B cell (primary cell): ENCODE measurements around the gene TRIM41. TPM values are rescaled to one million over a fixed set of nuclear protein-coding genes. Genes with fewer than 3 reads are reported as not detected.
A peak's percentile ranks its signal among the peaks of the same experiment; 100 is the strongest.

Source experiments
- ATAC-seq: fragments of 200-7000 bp; cut with Tn5 transposase; one replicate; pipeline ENCODE4 v1.10.0; 2021; ENCODE audit warnings: low read depth, mild to moderate bottlenecking, moderate number of reproducible peaks, moderate library complexity
- CTCF ChIA-PET: fragments of 350-600 bp; sonication (Branson Sonifier 250); formaldehyde crosslinking; loops from one replicate; lab custom pipeline; 2021; ENCODE audit warnings: antibody characterized with exemption, inconsistent platforms; lab: Charles Lee
- POLR2A ChIA-PET: fragments of 350-600 bp; sonication (Branson Sonifier 250); formaldehyde crosslinking; loops from one replicate; lab custom pipeline; 2021; ENCODE audit warnings: antibody characterized with exemption; lab: Charles Lee
- DNase-seq: peaks from one replicate; pipeline ENCODE4 v3.0.0; 2013
- H2AFZ ChIP-seq: 2 replicates; pipeline ENCODE4 v1.6.1; 2012; ENCODE audit warnings: mild to moderate bottlenecking, low read depth, low read length; ENCODE audit not compliant: insufficient read depth, poor library complexity, severe bottlenecking
- H3K27ac ChIP-seq, 2 donors: 1 replicate in 1 of 2; 2 replicates in 1 of 2; pipeline ENCODE4 v1.5.1; 2012 to 2013; ENCODE audit warnings: low read length in 2 of 2, mild to moderate bottlenecking in 2 of 2, moderate library complexity in 1 of 2
- H3K27me3 ChIP-seq, 4 experiments: fragments of 200-600 bp in 1 of 4; sonication (generic) in 1 of 4; replicated peaks in 1 of 4; 1 replicate in 2 of 4; 2 replicates in 2 of 4; pipeline versions ENCODE4 v1.6.1 to v1.7.0; 2013 to 2016; ENCODE audit warnings: low read length in 3 of 4, mild to moderate bottlenecking in 2 of 4, mixed read lengths in 1 of 4, moderate library complexity in 1 of 4; ENCODE audit not compliant: insufficient read depth in 4 of 4, control insufficient read depth in 3 of 4; ENCODE audit errors: control extremely low read depth in 1 of 4
- H3K36me3 ChIP-seq, 2 experiments: replicated peaks in 1 of 2; 1 replicate in 1 of 2; 2 replicates in 1 of 2; pipeline versions ENCODE4 v1.6.1 to v1.7.1; 2013; ENCODE audit warnings: low read length in 1 of 2; ENCODE audit not compliant: insufficient read depth in 2 of 2, control insufficient read depth in 1 of 2; ENCODE audit errors: control extremely low read depth in 1 of 2, extremely low read depth in 1 of 2
- H3K4me1 ChIP-seq, 2 donors: fragments of 200-600 bp in 1 of 2; sonication (generic) in 1 of 2; 1 replicate in 1 of 2; 2 replicates in 1 of 2; pipeline versions ENCODE4 v1.5.1 to v1.6.1; 2013 to 2017; ENCODE audit warnings: low read length in 2 of 2; ENCODE audit not compliant: control insufficient read depth in 2 of 2, insufficient read depth in 2 of 2
- H3K4me2 ChIP-seq: replicated peaks from 2 replicates; pipeline ENCODE3; 2012; ENCODE audit warnings: mild to moderate bottlenecking, low read depth, low read length; ENCODE audit not compliant: poor library complexity, severe bottlenecking
- H3K4me3 ChIP-seq, 5 experiments: fragments of 200-600 bp in 1 of 5; sonication (generic) in 1 of 5; 1 replicate in 3 of 5; 2 replicates in 2 of 5; pipeline versions ENCODE4 v1.5.1 to v1.7.0; 2011 to 2016; ENCODE audit warnings: low read length in 4 of 5, mild to moderate bottlenecking in 4 of 5, low read depth in 2 of 5, control low read depth in 1 of 5, moderate library complexity in 1 of 5; ENCODE audit not compliant: insufficient read depth in 1 of 5; ENCODE audit errors: control extremely low read depth in 1 of 5, extremely low read depth in 1 of 5
- H3K79me2 ChIP-seq: fragments of 200-600 bp; sonication (generic); one replicate; pipeline ENCODE4 v1.6.0; 2016; ENCODE audit warnings: low read length; ENCODE audit not compliant: control insufficient read depth, insufficient read depth
- H3K9ac ChIP-seq: fragments of 200-600 bp; sonication (generic); 2 replicates; pipeline ENCODE4 v1.6.1; 2017; ENCODE audit warnings: mild to moderate bottlenecking, low read length, moderate library complexity
- H3K9me3 ChIP-seq, 3 donors: one replicate each; pipeline versions ENCODE4 v1.6.1 to v1.7.1; 2013; ENCODE audit warnings: low read length in 2 of 3; ENCODE audit not compliant: control insufficient read depth in 2 of 3, insufficient read depth in 1 of 3; ENCODE audit errors: control extremely low read depth in 1 of 3
- H4K20me1 ChIP-seq: 2 replicates; pipeline ENCODE4 v1.6.0; 2012; ENCODE audit warnings: mild to moderate bottlenecking, low read length; ENCODE audit not compliant: insufficient read depth, control insufficient read depth, poor library complexity, severe bottlenecking
- H3K27ac Mint-ChIP-seq: one replicate; pipeline ENCODE4 v1.8.0; 2021; ENCODE audit warnings: mixed read lengths
- H3K27me3 Mint-ChIP-seq: one replicate; pipeline ENCODE4 v1.8.0; 2021; ENCODE audit warnings: mixed read lengths
- H3K4me1 Mint-ChIP-seq: one replicate; pipeline ENCODE4 v1.8.0; 2021; ENCODE audit warnings: mixed read lengths
- H3K4me3 Mint-ChIP-seq: one replicate; pipeline ENCODE4 v1.8.0; 2021; ENCODE audit warnings: mixed read lengths
- H3K9me3 Mint-ChIP-seq: one replicate; pipeline ENCODE4 v1.8.0; 2022; ENCODE audit warnings: mixed read lengths; ENCODE audit not compliant: insufficient read depth
- EZH2 ChIP-seq: IDR thresholded peaks from 2 replicates; pipeline ENCODE4 v1.6.1; 2012; ENCODE audit warnings: borderline replicate concordance, low read depth, mild to moderate bottlenecking, moderate library complexity, low read length; ENCODE audit not compliant: insufficient read depth, poor library complexity, severe bottlenecking
- WGBS: methylation state at CpG from one replicate; pipeline ENCODE4 v1.1.5; 2013; ENCODE audit warnings: missing lambda C conversion rate; ENCODE audit not compliant: insufficient coverage; 5-methylcytosine and 5-hydroxymethylcytosine counted together
- intact Hi-C: fragments of 100-400 bp; cut with micrococcal nuclease; formaldehyde crosslinking; loops from one replicate; pipeline ENCODE4 v1.10.0; 2022
- polyA plus RNA-seq: library from polyadenylated mRNA; depleted of rRNA; stranded (reverse); fragments of >200 nt; gene quantifications from 2 replicates; pipeline ENCODE4 v1.2.3, GENCODE V29; 2012
- total RNA-seq, 2 donors: library from RNA; stranded (reverse); fragments of 120-200 nt in 1 of 2; gene quantifications; 1 replicate in 1 of 2; 2 replicates in 1 of 2; pipeline versions ENCODE4 v1.2.3 to v1.2.4, GENCODE V29; 2013 to 2022
- TF ChIP-seq, protein P1 (sequence below): fragments of 200-600 bp; IDR thresholded peaks from one replicate; pipeline ENCODE4 v1.8.0; 2022; ENCODE audit warnings: antibody characterized with exemption, mild to moderate bottlenecking

Gene TRIM41
- total and polyA plus RNA-seq, 2 donors (not counting 1 experiment from before 2014, with no cell fraction given), result 28.4 to 44.3 TPM

GRCh38 chr5:181173420-181174342 lies 49.4 kb upstream of the TRIM41 start:
- H3K27me3 ChIP-seq, result peaks cover 0 to 54% (median 16%) of the 10 kb centered on the region in 4 experiments
- H3K4me2 ChIP-seq, result peak overlapping the region; percentile 72
- H3K79me2 ChIP-seq, result no peaks in the 10 kb centered on the region

More at GRCh38 chr5:181173420-181174342, 49.4 kb upstream of the TRIM41 start:
- peaks cover 28% of the 10 kb centered on the region for H3K27me3 Mint-ChIP-seq
- CTCF ChIA-PET, result interaction anchor here (0.7 to 2.7 kb wide), 16 partner anchors 8 to 390 kb away, joined by 3 to 18 read pairs (median 4); partner anchors contain the start of genes TRIM41 and TRIM52
- intact Hi-C loops, result loop anchor here (1.0 to 5.0 kb wide), 3 partner anchors 14 to 391 kb away; no protein-coding TSS in a partner anchor
- peak; percentile 69 for ATAC-seq
- peak overlapping the region in 4 of 5 experiments; percentile 18 to 52 (median 34) for H3K4me3 ChIP-seq
- H3K9me3 ChIP-seq, result peaks cover 3 to 39% (median 3%) of the 10 kb centered on the region in 3 donors
- H3K4me1 ChIP-seq, result peaks cover 27 to 29% of the 10 kb centered on the region in 2 donors
- H4K20me1 ChIP-seq, result no peaks in the 10 kb centered on the region
- no peaks in the 10 kb centered on the region for H3K9me3 Mint-ChIP-seq
- WGBS, result 13% methylated on average over 47 of the region's 50 CpGs
- H2AFZ ChIP-seq, result peak overlapping the region; percentile 56
- peak overlapping the region; percentile 85 for H3K4me3 Mint-ChIP-seq
- peak overlapping the region; percentile 48 for H3K9ac ChIP-seq
- peaks cover 29% of the 10 kb centered on the region for H3K4me1 Mint-ChIP-seq
- H3K27ac ChIP-seq, result no peak overlapping the region
- POLR2A ChIA-PET, result interaction anchor here (0.7 to 1.5 kb wide), 3 partner anchors 11 to 33 kb away, joined by 3 to 7 read pairs (median 6); no protein-coding TSS in a partner anchor
- peak overlapping the region; percentile 86 for H3K27ac Mint-ChIP-seq
- DNase-seq, result peak; percentile 79
- no peaks in the 10 kb centered on the region for H3K36me3 ChIP-seq
- TF ChIP-seq EZH2, result no peak
- TF ChIP-seq, protein P1, sequence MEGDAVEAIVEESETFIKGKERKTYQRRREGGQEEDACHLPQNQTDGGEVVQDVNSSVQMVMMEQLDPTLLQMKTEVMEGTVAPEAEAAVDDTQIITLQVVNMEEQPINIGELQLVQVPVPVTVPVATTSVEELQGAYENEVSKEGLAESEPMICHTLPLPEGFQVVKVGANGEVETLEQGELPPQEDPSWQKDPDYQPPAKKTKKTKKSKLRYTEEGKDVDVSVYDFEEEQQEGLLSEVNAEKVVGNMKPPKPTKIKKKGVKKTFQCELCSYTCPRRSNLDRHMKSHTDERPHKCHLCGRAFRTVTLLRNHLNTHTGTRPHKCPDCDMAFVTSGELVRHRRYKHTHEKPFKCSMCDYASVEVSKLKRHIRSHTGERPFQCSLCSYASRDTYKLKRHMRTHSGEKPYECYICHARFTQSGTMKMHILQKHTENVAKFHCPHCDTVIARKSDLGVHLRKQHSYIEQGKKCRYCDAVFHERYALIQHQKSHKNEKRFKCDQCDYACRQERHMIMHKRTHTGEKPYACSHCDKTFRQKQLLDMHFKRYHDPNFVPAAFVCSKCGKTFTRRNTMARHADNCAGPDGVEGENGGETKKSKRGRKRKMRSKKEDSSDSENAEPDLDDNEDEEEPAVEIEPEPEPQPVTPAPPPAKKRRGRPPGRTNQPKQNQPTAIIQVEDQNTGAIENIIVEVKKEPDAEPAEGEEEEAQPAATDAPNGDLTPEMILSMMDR, result peak; percentile 2
